AG09309 (cell line): ENCODE measurements around the gene FAM184B.

Experiments
- DNase-seq: peaks from one replicate; pipeline ENCODE4 v3.0.0-alpha.2; 2010; ENCODE audit warnings: low read depth
- H3K4me3 ChIP-seq: 2 replicates; pipeline ENCODE4 v1.5.1; 2011; ENCODE audit warnings: mild to moderate bottlenecking, low read depth, low read length, moderate library complexity; ENCODE audit not compliant: control insufficient read depth
- CTCF ChIP-seq: IDR thresholded peaks from 2 replicates; pipeline ENCODE4 v1.5.1; 2011; ENCODE audit warnings: mild to moderate bottlenecking, low read depth, low read length, inconsistent platforms; ENCODE audit not compliant: insufficient read depth, control insufficient read depth; ENCODE audit errors: missing control alignments

FAM184B gene

DNA sequence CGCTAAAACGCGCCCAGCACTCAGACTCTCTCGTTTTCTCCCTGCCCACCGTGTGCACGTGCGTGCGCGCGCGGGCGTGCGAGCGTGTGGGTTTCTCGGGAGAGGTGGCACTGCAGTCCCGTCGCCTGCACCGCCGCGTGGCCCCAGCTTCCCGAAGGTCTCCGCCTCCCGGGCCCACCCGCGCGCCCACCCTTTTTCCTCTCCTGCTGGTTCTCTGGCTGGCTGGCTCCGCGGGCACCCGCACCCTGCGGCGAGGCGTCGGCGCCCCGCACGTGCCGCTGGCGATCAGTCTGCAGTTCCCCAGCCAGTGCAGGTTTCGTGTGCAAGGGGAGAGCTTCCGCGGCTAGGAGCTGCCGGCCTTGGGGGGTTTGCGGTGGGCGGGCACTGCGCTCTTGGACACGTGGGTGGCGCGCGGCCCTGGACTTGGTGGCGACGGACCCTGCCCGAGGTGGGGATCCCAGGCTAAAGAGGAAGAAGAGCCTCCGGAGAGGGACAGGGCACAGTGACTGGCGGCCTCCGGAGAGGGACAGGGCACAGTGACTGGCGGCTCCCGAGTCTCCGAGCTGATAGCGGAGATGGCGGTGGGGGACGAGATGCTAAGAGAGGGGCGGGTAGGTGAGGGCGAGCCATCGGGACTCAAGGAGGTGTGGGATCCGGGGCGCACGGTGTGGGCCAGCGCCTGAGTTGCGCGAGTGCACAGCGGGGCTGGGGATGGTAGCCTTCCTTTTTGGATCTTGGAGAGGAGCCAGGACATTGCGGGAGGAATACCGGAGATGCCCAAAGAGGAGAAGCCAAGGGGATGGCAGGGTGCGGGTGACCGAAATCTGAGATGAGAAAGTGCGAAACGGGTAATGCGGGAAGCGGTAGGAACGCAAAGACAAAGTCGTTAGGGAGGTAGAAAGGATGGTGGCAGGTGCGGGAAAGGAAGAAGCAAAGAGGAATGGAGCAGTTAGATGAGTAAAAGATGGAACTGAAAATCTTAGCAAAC, at the start of gene FAM184B:
Gene FAM184B (minus strand): TSS at position 322 of the 988 bp plus-strand sequence. CDS start 322 bp downstream, outside the sequence.
- TF ChIP-seq CTCF, result no peak
- peak within 1 kb of the TSS; percentile 42 for H3K4me3 ChIP-seq
- no peak for DNase-seq

DNA sequence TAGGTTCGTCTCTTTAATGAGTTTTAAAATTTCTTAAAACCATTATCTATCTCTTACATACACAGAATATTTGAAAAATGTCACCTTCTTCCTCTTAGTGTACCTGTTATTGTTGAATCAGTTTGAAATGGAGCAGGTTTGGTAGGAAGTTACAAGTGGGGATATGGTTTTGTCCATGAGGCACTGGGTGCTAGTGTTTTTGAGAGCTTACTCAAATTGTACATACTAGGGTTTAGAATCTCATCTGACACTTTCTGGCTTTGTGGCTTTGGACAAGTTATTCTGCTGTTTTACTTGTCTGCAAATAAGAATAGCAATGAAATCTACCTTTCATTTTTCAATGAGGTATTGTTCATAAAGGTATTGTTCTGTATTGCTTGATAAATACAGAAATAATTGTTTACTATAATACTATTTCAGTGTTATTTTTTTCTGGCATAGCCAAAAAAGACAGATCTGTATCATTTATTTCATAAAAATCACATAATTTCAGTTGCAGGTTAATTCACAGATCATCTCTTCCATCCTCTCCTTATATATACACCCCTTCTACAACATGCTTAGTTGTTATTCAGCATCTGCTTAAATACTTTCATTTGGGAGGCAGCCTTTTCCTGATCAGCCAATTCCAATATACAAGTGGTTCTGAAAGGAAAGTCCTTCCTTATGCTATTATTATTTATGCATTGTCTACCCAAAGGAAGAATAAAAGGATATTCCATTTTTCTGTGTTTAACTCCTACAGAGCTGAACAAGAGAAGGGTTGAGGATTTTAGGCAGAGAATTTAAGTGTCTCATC, 42.6 kb upstream of the FAM184B start:
- DNase-seq, result no peak
- no peak overlapping the region for H3K4me3 ChIP-seq
- no peak for TF ChIP-seq CTCF

DNA sequence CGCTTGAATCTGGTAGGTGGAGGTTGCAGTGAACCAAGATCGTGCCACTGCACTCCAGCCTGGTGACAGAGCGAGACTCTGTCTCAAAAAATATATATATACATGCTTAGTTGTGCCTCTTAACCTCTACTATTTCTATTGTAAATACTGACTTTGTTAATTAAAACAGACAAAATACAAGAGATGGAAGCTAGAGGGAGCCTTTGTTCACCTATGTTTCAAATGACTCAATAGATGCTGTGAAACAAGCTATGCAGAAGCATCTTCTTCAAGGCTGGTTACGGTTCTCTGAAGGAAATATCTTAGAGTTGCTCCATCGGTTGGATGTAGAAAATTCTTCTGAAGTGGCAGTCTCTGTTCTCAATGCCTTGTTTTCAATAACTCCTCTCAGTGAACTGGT, 35.6 kb upstream of the FAM184B start:
- peak; percentile 60 for TF ChIP-seq CTCF
- H3K4me3 ChIP-seq, result no peak overlapping the region
- peak; percentile 57 for DNase-seq

- H3K4me3 ChIP-seq, result no peak overlapping the region
- no peak for TF ChIP-seq CTCF
- no peak for DNase-seq
These were observed 34.7 kb upstream of the FAM184B start for GRCh38 chr4:17816142-17816541.

DNA sequence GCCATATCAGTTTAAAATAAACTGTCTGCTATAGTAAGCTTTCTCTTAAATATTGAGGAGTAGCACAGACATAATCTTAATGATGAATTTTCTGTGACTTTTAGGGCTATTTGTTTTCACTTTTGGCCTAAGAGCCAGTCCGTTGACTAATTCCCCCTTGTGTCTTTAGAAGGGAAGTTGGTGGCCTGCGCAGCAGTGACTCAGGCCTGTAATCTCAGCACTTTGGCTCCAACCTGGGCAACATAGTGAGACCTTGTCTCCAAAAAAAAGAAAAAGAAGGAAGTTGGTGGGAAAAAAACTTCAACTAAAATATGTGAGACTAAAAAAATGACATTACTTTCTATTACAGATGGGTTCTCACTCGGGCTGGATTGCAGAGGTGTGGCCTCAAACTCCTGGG, 32.7 kb upstream of the FAM184B start:
- TF ChIP-seq CTCF, result no peak
- no peak overlapping the region for H3K4me3 ChIP-seq
- no peak for DNase-seq

DNA sequence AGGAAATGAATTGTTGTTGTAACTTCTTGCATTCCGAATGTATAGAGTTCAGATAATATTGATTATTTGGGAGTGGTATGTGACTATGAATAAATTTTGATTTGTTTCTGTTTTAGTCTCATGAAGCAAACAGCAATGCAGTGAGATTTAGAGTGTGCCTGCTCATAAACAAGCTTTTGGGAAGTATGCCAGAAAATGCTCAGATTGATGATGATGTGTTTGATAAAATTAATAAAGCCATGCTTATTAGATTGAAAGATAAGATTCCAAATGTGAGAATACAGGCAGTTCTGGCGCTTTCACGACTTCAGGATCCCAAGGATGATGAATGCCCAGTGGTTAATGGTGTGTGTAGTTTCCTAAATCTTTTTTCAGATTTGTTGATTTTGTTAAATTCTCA, 31.4 kb upstream of the FAM184B start:
- DNase-seq, result no peak
- no peak for TF ChIP-seq CTCF
- no peak overlapping the region for H3K4me3 ChIP-seq
